ENCODE data around the gene GORASP1. TPM values are rescaled to one million over a fixed set of nuclear protein-coding genes. Genes with fewer than 3 reads are reported as not detected.

GORASP1 gene
- total and polyA plus RNA-seq, 2 of the 8 experiments (the other 6 are each of a cell fraction or from before 2014, with no cell fraction given) = 33.4 to 33.5 TPM

DNA sequence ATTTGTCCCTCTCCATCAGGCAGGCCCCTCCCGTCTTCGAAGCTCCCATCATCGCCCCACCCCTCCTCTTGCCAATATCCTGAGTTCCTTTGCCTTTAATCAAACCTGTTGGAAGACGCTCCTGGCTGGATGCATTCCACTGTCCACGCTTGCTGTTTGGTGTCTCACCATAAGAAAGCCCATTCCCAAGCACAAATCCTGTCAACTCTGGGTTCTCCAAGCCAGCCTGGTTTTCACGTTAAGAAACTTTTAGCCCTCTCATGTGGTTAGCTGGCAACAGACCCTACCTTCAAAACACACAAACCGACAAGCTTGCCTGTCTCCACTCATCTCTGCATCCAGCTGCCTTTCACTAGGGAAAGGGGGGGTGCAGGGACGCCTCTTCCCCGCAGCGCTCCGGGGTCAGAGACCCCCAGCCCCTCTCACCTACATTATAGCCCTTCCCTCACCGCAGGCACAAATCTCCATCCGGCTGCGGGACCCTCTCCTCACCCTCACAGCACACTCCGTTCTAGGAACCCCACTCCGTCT, 1.1 kb downstream of the GORASP1 start:
- Histone ChIP-seq H3K18ac (ENCODE audit: extremely low read depth, low read length) (no peak overlapping the region), H3K4me2 (ENCODE audit: insufficient read depth in 1 of 2, low read depth in 2 of 2, low read length in 2 of 2) (peak overlapping the region; percentile 92 to 93), H3K4me3 (ENCODE audit: extremely low read depth in 1 of 4, insufficient read depth in 2 of 4, low read depth in 3 of 4, low read length in 4 of 4) (peak overlapping the region; percentile 77 to 92 (median 84)), H2BK120ac (replicated peaks; ENCODE audit: low read depth, low read length) (no peak overlapping the region), H3K14ac (ENCODE audit: insufficient read length) (no peak overlapping the region), H3K36me3 (ENCODE audit: control insufficient read depth in 2 of 4, insufficient read depth in 4 of 4, low read length in 3 of 4) (no peaks in the 10 kb centered on the region), H4K91ac (replicated peaks; ENCODE audit: insufficient read length, low read length) (no peak overlapping the region), H3K79me1 (ENCODE audit: low read depth, low read length) (peaks cover 6% of the 10 kb centered on the region; the same call in 1 of the 2 replicates), H2BK5ac (ENCODE audit: low read depth, low read length) (no peak overlapping the region), H3K23ac (ENCODE audit: insufficient read length) (no peak overlapping the region), H3K27me3 (replicated peaks in 1 of 4; ENCODE audit: control insufficient read depth in 3 of 4, extremely low read depth in 1 of 4, insufficient read depth in 3 of 4, low read length in 3 of 4) (peaks cover 0 to 8% (median 3%) of the 10 kb centered on the region in 4 experiments; a peak in 2 of 7 replicates), H2AFZ (ENCODE audit: low read length) (0 out of 2 replicates have a peak overlapping the region, but pooled peaks have one; percentile 82), H2BK20ac (ENCODE audit: low read length) (no peak overlapping the region), H2AK5ac (ENCODE audit: low read depth, low read length) (no peak overlapping the region), H3K4me1 (replicated peaks in 1 of 4; ENCODE audit: control insufficient read depth in 3 of 4, insufficient read depth in 4 of 4, low read length in 3 of 4) (no peaks in the 10 kb centered on the region; a peak in 2 of 7 replicates), H3K23me2 (ENCODE audit: low read depth, low read length) (peaks cover 12% of the 10 kb centered on the region; the same call in 1 of the 2 replicates), H3K79me2 (ENCODE audit: control insufficient read depth in 1 of 2, insufficient read depth in 2 of 2, low read length in 2 of 2) (no peaks in the 10 kb centered on the region), H2BK12ac (ENCODE audit: low read depth, low read length) (no peak overlapping the region), H3K4ac (replicated peaks; ENCODE audit: insufficient read length, low read depth, low read length) (peak overlapping the region; percentile 45), H3K27ac (ENCODE audit: low read depth, low read length) (no peak overlapping the region), H4K8ac (ENCODE audit: extremely low read depth, insufficient read depth, low read length) (peak overlapping the region; percentile 86), H4K5ac (ENCODE audit: insufficient read length, low read depth, low read length) (no peak overlapping the region), H3K9ac (replicated peaks in 1 of 4; ENCODE audit: extremely low read depth in 1 of 4, low read depth in 3 of 4, low read length in 3 of 4) (peak overlapping the region in 3 of 4 experiments; percentile 59 to 80 (median 60); a peak in 6 of 7 replicates), H4K20me1 (replicated peaks in 1 of 2; ENCODE audit: control insufficient read depth in 1 of 2, insufficient read depth in 2 of 2, low read length in 2 of 2) (peaks cover 0 to 10% of the 10 kb centered on the region in 2 experiments), H3K9me3 (ENCODE audit: insufficient read depth in 2 of 2, low read depth in 1 of 2, low read length in 1 of 2) (no peaks in the 10 kb centered on the region), H3K56ac (replicated peaks; ENCODE audit: insufficient read length, low read depth, low read length) (no peak overlapping the region), H2BK15ac (ENCODE audit: low read length) (no peak overlapping the region)
- 13% methylated on average over 15 of the region's 16 CpGs; no CpG with 5 or more reads in 1 of the 2 experiments for WGBS, 2 experiments (ENCODE audit: extremely low coverage in 1 of 2, insufficient coverage in 1 of 2, insufficient read length in 1 of 2, insufficient replicate concordance in 2 of 2, low coverage in 1 of 2, low lambda C conversion rate in 2 of 2, missing lambda C conversion rate in 1 of 2)
- no peak for FAIRE-seq
- POLR2A ChIA-PET (ENCODE audit: partially characterized antibody) = interaction anchor here (0.7 to 2.5 kb wide), 5 partner anchors 9 to 182 kb away, joined by 3 to 8 read pairs (median 3); no protein-coding TSS in a partner anchor
- TF ChIP-seq RFX5 (IDR thresholded peaks at IDR 0.05; ENCODE audit: borderline replicate concordance, low read depth, low read length) = no peak
- no peak for TF ChIP-seq SP1 (IDR thresholded peaks at IDR 0.05; ENCODE audit: low read depth, low read length)
- 0 out of 4 replicates have a peak, but pooled peaks of 1 of the 2 experiments have one; percentile 13 for TF ChIP-seq HDAC2 (IDR thresholded peaks at IDR 0.05; ENCODE audit: borderline replicate concordance in 1 of 2, low read depth in 2 of 2, low read length in 2 of 2)
- 0 out of 4 replicates have a peak, but pooled peaks of 1 of the 2 experiments have one; percentile 38 for TF ChIP-seq SIN3A (conservative IDR thresholded peaks at IDR 0.05 in 1 of 2, IDR thresholded peaks at IDR 0.05 in 1 of 2; ENCODE audit: low read depth in 1 of 2, low read length in 2 of 2)
- no peak for TF ChIP-seq ZNF274 (IDR thresholded peaks at IDR 0.05; ENCODE audit: borderline replicate concordance, extremely low read depth, low read length)
- CTCF ChIA-PET (ENCODE audit: partially characterized antibody) = interaction anchor here (0.9 to 10.4 kb wide), 14 partner anchors 9 to 184 kb away, joined by 3 to 106 read pairs (median 6); no protein-coding TSS in a partner anchor
- DNase-seq (ENCODE audit: low read depth in 1 of 2, low spot score in 2 of 2) = no peak

All from H1 (cell line).